HG03558 (cell line): ENCODE measurements around the gene THUMPD3.
A peak's percentile ranks its signal among the peaks of the same experiment; 100 is the strongest.

Source experiments
- ATAC-seq: cut with Tn5 transposase; IDR thresholded peaks from one replicate; pipeline ENCODE4 v1.9.1; 2021; ENCODE audit warnings: moderate number of reproducible peaks; ENCODE audit not compliant: unreplicated experiment; ENCODE audit errors: extremely low read depth

THUMPD3 gene

DNA sequence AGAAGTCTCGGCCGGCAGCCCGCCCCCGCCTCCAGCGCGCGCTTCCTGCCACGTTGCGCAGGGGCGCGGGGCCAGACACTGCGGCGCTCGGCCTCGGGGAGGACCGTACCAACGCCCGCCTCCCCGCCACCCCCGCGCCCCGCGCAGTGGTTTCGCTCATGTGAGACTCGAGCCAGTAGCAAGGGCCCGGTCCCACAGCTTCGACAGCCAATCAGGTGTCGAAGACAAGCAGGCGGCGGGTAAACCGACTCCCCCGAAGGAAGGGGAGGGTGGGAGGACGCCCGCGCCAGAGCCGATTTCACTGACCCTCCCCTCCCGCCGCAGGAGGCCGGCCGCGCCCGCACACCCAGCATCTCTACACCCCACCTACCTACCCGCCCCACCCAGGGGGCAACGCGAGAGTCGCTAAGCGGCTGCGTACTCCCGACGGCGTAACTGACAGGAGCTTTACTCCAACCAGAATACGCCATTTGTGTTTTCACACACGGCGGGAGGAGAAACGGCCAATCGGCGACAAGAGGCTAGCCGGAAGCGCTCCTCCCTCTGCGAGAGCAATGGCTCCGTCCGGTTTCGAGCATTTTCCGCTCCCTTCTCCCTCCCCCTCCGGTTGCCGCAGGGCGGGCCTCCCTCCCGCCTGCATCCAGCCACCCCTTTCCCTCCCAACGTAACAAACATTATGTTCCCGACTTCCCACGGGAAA lies 33.9 kb downstream of the THUMPD3 start:
- ATAC-seq = peak; percentile 50

DNA sequence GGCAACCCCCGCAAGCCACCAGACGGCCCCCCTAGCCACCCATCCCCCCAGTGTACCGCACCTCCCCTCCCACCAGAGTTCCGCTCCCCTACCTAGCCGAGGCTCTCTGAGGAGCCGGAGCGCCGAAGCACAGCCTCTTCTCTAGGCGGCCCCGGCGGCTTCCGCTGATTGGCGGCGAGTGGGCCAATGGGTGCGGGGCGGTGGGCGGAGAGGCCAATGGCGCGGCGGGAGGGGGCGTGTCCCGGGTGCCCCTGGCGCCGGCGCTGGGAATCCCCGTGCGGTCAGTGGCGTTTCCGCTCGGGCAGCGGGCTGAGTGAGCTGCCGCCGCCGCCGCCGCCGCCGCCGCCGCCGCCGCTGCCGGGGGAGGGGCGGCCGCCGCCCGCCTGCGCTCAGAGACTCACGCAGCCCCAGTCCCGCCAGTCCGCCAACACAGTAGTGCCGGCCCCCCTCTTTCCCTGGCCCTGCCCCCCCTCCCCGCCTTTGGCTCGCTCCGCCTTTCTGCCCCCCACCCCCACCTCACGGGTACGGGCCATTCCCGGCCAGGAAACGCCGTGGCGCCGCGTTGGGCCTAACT lies 34.6 kb downstream of the THUMPD3 start, which contains the start of gene SETD5:
Gene SETD5, plus strand, starts transcription at position 284 of the 574 bp plus-strand sequence. CDS start 31,324 bp downstream, outside the sequence.
- peak; percentile 26 for ATAC-seq

DNA sequence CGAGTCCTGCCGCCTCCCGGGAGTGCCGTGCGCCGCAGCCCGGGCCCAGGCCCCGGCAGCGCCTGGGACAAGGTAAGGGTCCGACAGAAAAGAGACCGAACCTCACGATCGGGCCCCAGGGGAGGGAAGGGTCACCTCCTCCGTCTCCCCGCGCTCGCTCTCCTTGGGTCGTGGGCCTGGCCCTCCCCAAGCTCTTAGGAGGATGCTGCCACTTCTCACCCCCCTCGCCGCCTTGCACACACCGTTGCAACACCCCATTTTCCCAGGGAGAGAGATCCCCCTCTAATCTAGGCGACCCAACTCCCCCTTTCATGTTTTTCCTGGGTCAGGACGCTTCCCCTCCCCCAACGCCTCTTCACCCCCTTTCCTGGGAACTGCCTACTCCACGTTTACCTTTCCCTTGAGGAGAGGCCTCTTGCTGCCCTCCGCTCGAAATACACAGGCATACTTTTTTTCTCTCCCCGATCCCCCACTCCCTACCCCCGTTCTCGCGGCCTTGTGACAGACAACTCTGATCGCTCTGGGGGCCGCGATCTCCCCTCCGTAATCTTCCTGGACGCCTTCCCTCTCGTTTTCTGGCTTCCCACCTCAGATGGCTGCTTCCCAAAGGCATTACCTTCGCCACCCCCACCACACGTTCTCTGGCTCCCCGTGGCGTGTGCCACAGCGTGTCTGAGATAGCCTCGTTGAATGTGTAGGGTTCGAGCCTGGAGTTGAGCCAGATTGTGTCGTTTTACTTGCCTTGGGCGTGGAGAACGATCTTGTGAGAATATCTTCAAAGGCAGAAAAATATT lies 35.2 kb downstream of the THUMPD3 start:
- no peak for ATAC-seq

DNA sequence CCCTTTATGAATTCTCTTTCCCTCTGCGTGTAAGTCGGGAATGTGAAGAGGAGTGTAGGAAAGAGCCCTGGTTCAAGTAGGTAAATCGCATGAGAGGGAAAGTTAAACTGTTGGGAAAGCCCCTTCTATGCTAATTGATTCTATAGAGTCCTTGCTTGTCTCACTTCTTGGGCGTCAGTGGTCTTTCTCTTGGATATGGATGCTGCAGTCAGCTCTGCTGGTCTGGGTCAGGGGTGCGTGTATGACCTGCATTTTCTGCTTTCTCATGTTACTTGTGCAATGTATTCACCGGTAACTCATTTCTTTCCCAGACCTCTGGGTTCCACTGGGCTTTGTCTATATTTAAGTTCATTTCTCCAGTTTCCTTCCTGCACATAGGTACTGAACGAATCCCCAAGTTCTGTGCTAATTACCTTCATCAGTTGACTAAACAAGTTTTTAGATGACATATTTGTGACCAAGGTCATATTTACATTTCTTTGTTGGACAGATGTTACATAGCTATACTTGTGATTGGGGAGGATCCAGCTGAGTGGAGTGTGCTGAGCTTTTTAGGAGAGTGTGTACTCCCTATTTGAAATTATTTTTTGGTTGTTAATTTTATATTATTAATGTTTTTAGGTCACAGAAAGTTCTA lies 36.0 kb downstream of the THUMPD3 start:
- ATAC-seq = no peak

DNA sequence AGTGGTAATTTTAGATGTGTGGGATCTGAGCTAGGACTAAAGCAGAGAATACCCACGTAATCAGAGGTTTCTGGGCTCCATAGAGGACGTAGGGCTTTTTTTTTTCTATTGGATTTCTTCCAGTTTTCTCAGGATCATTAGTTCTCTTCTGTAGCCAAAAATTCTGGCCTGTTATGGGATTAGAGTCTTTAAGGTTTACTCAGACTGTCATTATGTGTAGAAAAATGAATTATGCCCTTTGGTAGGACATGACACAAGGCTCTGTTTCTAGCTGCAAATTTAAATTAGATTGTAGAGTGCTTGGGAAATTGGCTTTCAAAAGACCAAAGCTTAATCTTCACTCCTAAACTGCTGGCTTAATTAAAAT lies 36.5 kb downstream of the THUMPD3 start:
- ATAC-seq = no peak

DNA sequence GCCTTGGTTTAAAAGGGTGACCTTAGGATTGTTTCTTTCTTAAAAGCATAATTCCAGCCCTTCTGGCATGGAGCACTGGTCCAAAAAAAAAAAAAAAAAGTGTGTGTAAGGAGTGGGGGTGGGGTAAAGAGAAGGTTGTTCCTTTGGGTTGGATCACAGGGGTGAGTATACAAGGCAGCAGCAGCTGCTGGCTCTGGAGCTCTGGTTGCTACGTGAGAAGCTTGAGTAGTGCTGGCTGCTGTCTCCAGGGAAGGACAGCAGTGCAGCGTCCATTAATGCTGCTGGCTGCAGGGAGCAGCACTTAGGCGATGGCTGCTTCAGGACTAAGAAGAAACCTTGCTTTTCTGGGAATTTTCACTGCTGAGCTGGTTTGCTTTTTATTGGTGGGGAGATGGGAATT lies 36.9 kb downstream of the THUMPD3 start:
- ATAC-seq = no peak

DNA sequence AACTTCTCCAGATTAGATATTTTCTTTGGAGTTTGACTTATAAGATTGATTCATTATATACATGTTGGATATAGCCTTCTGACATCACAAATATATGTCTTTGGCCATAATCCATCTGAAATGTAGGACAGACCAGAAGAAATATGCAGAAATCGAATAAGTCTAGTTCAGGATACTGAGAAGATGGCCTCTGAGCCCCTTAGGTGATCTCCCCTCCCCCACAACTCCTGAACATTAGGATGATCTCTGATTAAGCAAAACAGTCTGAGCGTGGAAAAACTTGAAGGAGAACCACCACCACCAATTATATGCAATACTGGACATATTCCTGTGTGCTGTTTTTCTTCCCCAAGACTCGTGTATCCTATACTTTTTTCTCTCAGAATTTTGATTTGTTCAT lies 37.8 kb downstream of the THUMPD3 start:
- ATAC-seq = no peak

DNA sequence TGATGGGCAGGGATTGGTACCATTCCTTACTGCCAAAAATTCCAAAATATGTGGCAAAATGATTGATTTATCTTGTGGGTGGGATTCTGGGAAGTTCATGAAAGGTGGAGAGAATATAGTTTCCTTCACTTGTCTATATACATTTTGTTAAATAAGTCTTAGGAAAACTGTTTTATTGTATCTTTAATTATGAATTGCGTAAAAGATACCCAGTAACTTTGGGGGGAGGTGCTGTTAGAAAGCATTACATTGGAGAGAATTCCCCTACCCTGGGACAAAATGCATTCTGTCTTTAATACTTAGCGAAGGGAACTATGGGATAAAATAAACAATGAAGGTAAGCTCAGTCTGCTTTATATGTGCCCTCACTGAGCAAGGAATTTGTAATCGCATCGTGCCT lies 39.1 kb downstream of the THUMPD3 start:
- no peak for ATAC-seq

DNA sequence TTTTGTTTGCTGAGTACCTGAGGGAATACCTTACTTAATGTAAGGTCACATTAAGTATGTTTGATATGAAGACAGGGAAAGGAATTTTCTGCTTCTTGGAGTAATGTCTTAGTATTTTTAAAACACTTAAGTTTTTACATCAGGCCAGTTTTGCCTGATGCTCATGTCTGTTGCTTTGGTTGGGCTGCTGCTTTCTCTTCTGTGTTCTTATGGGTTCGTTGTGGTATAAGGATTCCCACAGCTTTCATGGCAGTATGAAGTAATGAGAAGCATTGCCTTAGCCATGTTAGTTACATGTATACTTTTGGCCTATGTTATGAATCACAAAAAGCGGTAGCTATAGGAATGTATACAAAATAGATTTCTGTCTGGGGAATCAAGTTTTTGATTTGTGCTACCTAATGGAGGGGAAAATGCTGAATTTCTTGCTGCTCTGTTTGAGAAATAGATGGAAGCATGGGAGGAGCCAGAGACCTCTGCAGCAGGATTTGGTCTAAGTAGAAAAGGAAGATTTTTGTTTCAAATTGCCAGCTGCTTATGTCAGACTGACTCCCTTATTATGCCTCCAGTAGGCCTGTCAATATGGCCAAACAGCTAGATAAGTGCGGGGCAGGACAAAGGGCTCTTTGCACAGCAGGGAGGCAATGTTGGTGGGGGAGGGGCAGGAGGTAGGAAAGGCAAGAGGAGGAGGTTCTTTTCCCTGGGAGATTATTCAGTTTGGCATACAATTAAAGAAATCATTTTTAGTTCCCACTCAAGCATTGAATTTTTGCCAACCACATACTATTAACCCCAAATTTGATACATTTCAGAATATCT lies 39.8 kb downstream of the THUMPD3 start:
- no peak for ATAC-seq

DNA sequence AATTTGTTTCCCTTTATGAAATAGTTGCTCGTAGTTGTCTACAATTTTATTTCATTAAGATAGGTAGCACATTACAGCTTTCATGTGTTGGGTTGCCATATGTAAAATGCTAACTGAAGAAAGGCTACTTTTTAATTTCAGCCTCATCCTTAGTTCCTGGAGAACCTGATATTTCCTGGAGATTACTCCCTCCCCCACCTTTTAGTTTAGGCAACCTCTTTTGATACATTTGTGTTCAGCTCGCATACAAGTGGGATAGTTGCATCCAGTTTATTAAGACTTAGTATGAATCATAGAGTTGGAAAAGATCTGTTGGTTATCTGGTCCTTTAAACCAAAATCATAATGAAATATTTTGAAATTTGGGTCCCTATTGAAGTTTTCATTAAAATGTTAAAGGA lies 40.6 kb downstream of the THUMPD3 start:
- no peak for ATAC-seq

DNA sequence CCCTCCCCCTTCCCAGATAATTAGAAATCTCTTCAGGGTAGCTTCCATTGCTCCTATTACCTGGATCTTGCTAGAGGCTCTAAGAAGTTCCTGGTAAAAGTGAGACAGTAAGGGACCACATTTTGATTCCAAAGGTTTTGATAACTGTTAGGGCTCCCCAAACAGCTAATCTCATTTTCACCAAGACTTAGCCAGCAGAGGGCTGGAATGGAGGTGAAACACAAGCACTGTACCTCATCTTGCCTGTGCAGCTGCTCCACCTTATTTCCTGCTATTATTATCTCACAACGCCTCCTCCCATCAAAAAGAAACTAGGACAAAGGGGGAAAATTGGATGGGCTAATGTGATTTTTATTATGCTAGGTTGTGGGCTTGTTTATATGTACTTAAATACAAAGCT lies 41.8 kb downstream of the THUMPD3 start:
- no peak for ATAC-seq

DNA sequence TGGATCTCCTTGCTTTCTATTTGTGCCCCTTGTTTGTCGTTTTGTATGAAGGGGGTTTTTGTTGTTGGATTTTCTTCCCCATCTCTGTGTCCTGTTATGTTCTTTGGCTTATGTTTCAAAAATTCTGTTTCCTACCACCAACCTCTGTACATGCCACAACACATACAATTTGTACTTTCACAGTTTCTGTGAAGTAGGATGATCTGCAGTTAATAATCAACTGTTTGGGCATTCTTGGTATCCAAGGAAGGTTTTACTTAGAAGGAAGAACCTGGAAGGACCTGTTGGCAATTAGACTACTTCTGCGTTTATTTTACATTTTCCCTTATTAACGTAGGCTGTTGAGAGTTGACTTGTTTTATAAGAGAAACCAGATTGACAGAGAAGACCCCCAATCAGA lies 42.9 kb downstream of the THUMPD3 start:
- ATAC-seq = no peak

DNA sequence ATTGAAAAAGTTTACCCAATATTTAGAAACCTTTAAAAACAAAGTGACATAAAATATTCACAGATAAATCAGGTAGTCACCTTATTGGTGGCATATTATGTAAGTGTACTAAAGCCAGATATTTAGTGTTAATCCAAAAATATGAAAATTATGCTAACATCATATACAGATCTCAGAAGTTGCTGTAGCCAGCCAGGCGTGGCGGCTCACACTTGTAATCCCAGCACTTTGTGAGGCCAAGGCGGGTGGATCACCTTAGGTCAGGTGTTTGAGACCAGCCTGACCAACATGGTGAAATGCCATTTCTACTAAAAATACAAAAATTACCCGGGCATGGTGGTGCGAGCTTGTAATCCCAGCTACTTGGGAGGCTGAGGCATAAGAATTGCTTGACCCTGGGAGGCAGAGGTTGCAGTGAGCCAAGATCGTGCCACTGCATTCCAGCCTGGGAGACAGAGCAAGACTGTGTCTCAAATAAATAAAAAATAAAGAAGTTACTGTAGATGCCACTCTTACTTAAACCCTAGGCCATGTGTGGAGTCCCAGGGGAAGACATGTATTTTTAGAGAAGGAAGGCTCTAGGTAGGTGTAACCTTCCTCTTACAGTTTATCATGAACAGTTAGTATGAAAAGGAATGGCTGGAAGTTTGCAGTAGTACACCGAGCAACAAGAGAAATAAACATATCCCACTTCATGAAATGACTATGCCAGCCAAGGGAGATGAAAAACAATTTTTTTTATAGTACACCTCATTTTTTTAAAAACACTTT lies 44.2 kb downstream of the THUMPD3 start:
- ATAC-seq = no peak

DNA sequence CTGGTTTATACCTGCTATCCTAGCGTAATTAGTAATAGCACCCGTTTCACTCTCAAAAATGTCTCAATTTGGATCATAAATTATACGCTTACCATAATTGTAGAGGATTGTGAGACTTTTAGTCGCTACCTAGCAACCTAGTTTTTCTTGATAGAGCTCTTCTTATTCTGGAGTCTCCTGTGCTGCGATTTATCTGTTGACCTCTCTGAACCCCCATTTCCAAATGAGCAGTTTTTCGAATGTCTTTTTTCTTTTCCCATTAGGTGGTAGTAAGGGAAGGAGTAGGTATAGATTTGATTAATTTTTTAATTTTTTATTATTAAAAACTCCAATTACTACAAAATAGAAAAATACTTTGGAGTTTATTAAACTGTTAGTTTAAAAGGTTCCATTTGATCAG lies 45.2 kb downstream of the THUMPD3 start:
- no peak for ATAC-seq

DNA sequence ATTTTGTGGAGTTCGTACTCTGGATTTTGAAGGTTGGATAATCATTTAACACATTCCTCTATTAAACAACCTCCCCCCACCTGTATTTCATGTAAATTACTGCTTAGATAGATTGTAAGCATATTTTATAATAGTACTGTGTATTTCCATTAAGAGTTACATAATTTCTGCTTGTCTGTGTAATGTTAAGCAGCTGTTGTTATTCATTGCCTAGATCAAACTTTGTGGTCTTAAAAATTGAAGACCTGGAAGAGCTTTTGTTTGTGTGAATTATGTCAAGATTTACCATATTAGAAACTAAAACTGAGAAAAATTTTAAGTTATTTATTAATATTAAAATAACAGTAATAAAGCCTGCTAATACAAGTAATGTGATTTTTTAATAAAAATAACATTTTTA lies 45.7 kb downstream of the THUMPD3 start:
- no peak for ATAC-seq

DNA sequence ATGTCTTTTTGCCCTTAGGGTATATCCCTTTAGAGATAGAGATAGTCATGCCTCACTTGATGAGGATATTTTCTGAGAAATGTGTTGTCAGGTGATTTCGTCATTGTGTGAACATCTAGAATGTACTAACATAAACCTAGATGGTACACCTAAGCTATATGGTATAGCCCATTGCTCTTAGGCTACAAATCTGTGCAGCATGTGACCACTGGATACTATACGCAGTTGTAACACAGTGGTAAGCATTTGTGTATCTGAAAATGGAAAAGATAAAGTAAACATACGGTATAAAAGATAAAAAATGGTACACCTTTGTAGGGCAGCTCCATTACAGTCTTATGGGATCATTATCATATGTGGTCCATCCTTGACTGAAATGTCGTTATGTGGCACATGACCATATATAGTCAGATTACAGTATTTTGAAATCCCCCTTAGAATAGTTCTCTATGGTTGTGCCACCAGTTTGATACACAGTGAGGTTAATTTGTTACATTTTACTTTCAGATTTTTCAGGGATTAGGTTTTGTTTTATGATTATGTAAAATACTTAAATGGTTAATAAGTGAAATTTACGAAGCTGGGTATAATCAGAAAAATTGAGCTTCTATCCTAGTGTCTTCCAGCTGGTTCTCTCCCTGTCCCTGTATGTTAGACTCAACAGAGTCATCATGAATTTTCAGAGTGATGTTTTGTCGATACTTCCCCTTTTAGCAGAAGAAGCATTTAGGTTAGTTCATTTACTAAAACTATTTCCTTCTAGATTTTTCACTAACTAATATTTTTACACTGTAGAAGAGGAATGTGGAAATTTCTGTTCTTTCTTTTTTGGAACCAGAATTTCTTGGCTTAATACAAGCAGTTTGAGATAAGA lies 47.4 kb downstream of the THUMPD3 start:
- ATAC-seq = no peak

DNA sequence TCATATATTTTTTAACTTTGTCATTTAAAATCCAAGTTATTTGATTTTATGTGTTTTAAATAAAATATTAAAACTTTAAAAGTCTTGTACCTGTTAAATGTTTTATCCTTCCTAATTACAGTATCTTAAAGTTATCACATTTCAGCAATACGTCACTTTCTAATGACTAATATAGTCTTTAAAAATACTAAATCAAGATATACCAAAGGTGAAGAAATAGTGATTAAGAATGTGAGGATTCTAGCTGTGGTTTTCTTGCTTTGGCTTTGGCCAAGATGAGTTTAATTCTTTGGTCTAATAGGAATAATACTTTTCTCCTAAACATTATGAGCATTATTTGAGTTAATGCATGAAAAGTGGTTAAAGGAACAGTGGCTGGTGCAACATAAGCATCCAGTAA lies 48.4 kb downstream of the THUMPD3 start:
- no peak for ATAC-seq

DNA sequence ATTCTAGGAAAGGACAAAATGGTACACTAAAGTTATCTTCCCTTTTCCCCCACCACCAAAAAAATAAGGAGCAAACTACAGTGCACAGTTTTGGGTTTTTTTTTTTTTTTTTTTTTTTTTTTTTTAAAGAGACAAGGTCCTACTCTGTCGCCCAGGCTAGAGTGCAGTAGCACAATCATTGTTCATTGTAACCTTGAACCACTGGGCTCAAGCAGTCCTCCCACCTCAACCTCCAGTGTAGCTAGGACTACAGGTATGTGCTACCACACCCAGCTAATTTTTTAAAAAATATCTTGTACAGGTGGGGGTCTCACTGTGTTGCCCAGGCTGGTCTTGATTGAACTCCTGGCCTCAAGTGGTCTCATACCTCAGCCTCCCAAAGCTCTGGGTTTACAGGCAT lies 49.4 kb downstream of the THUMPD3 start:
- no peak for ATAC-seq

DNA sequence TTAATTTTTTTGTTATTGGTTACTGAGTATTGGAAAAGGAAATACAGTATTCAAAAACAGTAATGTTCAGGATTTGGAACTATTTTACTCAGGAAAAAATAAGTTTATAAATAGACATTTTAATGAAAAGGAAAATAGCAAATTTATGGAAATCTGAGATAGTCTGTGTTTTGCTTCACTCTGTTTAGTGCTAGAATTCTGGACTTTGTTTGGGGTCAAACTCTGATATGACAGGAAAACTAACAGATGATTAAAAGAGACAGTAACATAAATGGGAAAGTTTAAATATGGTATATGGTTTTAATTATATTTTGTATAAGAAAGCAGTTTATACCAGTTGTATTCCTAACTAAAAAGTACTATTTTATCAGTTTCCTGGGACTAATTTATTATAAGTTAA lies 52.0 kb downstream of the THUMPD3 start:
- ATAC-seq = no peak
